ENCODE measurements around the gene RAPGEF2. TPM values are rescaled to one million over a fixed set of nuclear protein-coding genes. Genes with fewer than 3 reads are reported as not detected.

The RAPGEF2 gene
- total RNA-seq, 2 donors from 2014 or later, result 22.8 to 40.0 TPM

- Histone ChIP-seq H3K36me3 (no peaks in the 10 kb centered on the region), H3K27me3 (no peaks in the 10 kb centered on the region), H3K4me3 (no peak overlapping the region), H3K9ac (ENCODE audit: low read depth in 2 of 2, low read length in 2 of 2) (no peak overlapping the region), H3K9me3 (no peaks in the 10 kb centered on the region), H3K27ac (no peak overlapping the region), H3K4me1 (no peaks in the 10 kb centered on the region)
- TF ChIP-seq, protein P1, sequence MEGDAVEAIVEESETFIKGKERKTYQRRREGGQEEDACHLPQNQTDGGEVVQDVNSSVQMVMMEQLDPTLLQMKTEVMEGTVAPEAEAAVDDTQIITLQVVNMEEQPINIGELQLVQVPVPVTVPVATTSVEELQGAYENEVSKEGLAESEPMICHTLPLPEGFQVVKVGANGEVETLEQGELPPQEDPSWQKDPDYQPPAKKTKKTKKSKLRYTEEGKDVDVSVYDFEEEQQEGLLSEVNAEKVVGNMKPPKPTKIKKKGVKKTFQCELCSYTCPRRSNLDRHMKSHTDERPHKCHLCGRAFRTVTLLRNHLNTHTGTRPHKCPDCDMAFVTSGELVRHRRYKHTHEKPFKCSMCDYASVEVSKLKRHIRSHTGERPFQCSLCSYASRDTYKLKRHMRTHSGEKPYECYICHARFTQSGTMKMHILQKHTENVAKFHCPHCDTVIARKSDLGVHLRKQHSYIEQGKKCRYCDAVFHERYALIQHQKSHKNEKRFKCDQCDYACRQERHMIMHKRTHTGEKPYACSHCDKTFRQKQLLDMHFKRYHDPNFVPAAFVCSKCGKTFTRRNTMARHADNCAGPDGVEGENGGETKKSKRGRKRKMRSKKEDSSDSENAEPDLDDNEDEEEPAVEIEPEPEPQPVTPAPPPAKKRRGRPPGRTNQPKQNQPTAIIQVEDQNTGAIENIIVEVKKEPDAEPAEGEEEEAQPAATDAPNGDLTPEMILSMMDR (IDR thresholded peaks at IDR 0.05), result no peak
- DNase-seq, result no peak
- intact Hi-C loops (cut with DNase I), result no loop called here
These were observed 5.7 kb upstream of the RAPGEF2 start for GRCh38 chr4:159097144-159097543.

DNA sequence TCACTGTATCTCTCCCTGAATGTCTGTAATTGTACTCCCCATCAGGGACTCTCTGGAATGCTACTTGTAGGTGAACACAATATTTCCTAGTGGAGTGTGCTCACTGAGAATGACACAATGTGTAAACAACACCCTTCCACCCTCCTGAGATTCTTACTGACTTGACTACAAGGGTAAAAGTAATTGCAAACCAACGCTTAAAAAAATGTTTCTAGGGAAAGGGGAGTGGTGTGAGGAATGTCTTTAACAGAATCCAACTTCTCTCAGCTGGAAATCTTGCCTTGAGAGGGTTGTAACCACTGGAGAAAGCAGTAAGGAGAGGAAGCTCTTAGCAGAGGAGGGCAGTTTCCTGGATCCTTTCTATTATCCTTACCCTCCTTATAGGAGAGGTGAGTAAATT is 5.1 kb upstream of the RAPGEF2 start:
- no peak overlapping the region for H3K4me3 ChIP-seq
- no peak overlapping the region for H3K9ac ChIP-seq (ENCODE audit: low read depth in 2 of 2, low read length in 2 of 2)
- H3K9me3 ChIP-seq, result no peaks in the 10 kb centered on the region
- intact Hi-C loops (cut with DNase I), result no loop called here
- no peaks in the 10 kb centered on the region for H3K4me1 ChIP-seq
- H3K27ac ChIP-seq, result no peak overlapping the region
- no peaks in the 10 kb centered on the region for H3K27me3 ChIP-seq
- no peak for DNase-seq
- TF ChIP-seq, protein P1 (IDR thresholded peaks at IDR 0.05), result no peak
- H3K36me3 ChIP-seq, result no peaks in the 10 kb centered on the region

GRCh38 chr4:159098482-159099127 is 4.3 kb upstream of the RAPGEF2 start:
- no peak overlapping the region for H3K27ac ChIP-seq

GRCh38 chr4:159101988-159102621 is 774 bp upstream of the RAPGEF2 start:
- TF ChIP-seq, protein P1 (IDR thresholded peaks at IDR 0.05), result no peak
- H3K4me1 ChIP-seq, result peaks cover 11% of the 10 kb centered on the region
- no peaks in the 10 kb centered on the region for H3K27me3 ChIP-seq
- peak overlapping the region; percentile 92 for H3K4me3 ChIP-seq
- DNase-seq, result no peak
- peak overlapping the region; percentile 71 for H3K9ac ChIP-seq (ENCODE audit: low read depth in 2 of 2, low read length in 2 of 2)
- peak overlapping the region; percentile 98 for H3K27ac ChIP-seq
- H3K36me3 ChIP-seq, result no peaks in the 10 kb centered on the region
- H3K9me3 ChIP-seq, result no peaks in the 10 kb centered on the region
- intact Hi-C loops (cut with DNase I), result loop anchor here (10.0 kb wide), 1 partner anchor 73 kb away; no protein-coding TSS in a partner anchor

More at GRCh38 chr4:159098482-159099127, 4.3 kb upstream of the RAPGEF2 start:
- no peak overlapping the region for H3K9ac ChIP-seq (ENCODE audit: low read depth in 2 of 2, low read length in 2 of 2)
- TF ChIP-seq, protein P1 (IDR thresholded peaks at IDR 0.05), result no peak
- no peaks in the 10 kb centered on the region for H3K9me3 ChIP-seq
- intact Hi-C loops (cut with DNase I), result no loop called here
- DNase-seq, result no peak
- H3K4me3 ChIP-seq, result no peak overlapping the region
- no peaks in the 10 kb centered on the region for H3K27me3 ChIP-seq
- no peaks in the 10 kb centered on the region for H3K36me3 ChIP-seq
- no peaks in the 10 kb centered on the region for H3K4me1 ChIP-seq

DNA sequence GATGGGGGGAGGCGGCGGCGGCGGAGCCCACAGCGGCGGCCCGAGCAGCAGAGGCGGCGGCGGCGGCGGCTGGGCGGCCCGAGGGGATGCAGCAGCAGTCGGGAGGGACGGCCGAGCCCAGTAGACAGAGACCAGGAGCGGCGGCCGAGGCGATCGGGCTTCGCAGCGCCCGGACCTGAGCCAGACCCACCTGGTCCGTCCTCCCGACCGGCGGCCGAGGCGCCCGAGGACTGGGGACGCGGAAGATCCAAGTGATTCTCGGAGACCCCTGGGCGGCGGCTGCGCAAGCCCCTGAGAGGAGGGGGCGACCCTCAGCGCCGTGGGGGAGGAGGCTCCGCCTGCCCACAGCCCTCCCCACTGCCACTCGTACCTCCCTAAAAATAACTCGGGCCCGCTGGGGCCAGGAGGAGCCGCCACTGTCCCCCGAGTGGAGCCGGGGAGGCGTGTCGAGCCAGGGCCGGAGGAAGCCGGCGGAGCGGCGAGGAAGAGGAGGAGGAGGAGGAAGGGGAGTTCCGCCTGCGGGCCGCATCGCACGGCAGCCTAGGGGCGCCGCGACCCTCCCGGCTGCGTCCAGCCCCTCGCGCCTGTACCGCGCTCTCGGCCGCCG is 608 bp downstream of the RAPGEF2 start:
- DNase-seq, result peak; percentile 44
- TF ChIP-seq, protein P1 (IDR thresholded peaks at IDR 0.05), result no peak

More for the DNA sequence above, 608 bp downstream of the RAPGEF2 start:
- Histone ChIP-seq H3K4me3 (peak overlapping the region; percentile 92), H3K9me3 (no peaks in the 10 kb centered on the region), H3K27me3 (no peaks in the 10 kb centered on the region), H3K27ac (peak overlapping the region; percentile 98), H3K9ac (ENCODE audit: low read depth in 2 of 2, low read length in 2 of 2) (peak overlapping the region; percentile 77 to 99), H3K4me1 (peaks cover 11% of the 10 kb centered on the region), H3K36me3 (no peaks in the 10 kb centered on the region)
- intact Hi-C loops (cut with DNase I), result loop anchor here (10.0 kb wide), 1 partner anchor 71 kb away; no protein-coding TSS in a partner anchor

All from colonic mucosa (tissue), 4 donors.